ENCODE measurements around the gene NUP155.
"Not testable (repeated sequence)": the region's sequence is repeated elsewhere in the genome, so short reads cannot be mapped to it uniquely, and the experiment has no call there.

NUP155 gene

GRCh38 chr5:37275511-37275910, 95.4 kb downstream of the NUP155 start:
- DNase-seq (ENCODE audit: low spot score), result no peak

GRCh38 chr5:37272511-37272910, 98.4 kb downstream of the NUP155 start:
- no peak for DNase-seq (ENCODE audit: low spot score)

- not testable (repeated sequence) for DNase-seq (ENCODE audit: low spot score)
These were observed 102.8 kb downstream of the NUP155 start for GRCh38 chr5:37268100-37268499.

- DNase-seq (ENCODE audit: low spot score), result no peak
These were observed 115.0 kb downstream of the NUP155 start for GRCh38 chr5:37255774-37256358.

GRCh38 chr5:37254581-37254980, 116.3 kb downstream of the NUP155 start:
- no peak for DNase-seq (ENCODE audit: low spot score)

GRCh38 chr5:37251665-37252064, 119.2 kb downstream of the NUP155 start:
- DNase-seq (ENCODE audit: low spot score), result no peak

GRCh38 chr5:37249815-37250164, 121.1 kb downstream of the NUP155 start:
- no peak for DNase-seq (ENCODE audit: low spot score)

GRCh38 chr5:37248970-37249814, 121.7 kb downstream of the NUP155 start, which contains the start of gene CPLANE1:
Gene CPLANE1, minus strand, starts transcription at chr5:37249376. Its CDS starts 1,678 bp downstream, at chr5:37247698.
- DNase-seq (ENCODE audit: low spot score), result peak; percentile 74

GRCh38 chr5:37248421-37248969, 122.4 kb downstream of the NUP155 start:
- DNase-seq (ENCODE audit: low spot score), result no peak

- no peak for DNase-seq (ENCODE audit: low spot score)
These were observed 123.4 kb downstream of the NUP155 start for GRCh38 chr5:37247496-37247895.

- DNase-seq (ENCODE audit: low spot score), result no peak
These were observed 123.9 kb downstream of the NUP155 start for GRCh38 chr5:37247036-37247435.
